ENCODE results near the gene ZNF568.

GRCh38 chr19:37012093-37012745 lies 96.1 kb downstream of the ZNF568 start:
- TF ChIP-seq, protein P1, sequence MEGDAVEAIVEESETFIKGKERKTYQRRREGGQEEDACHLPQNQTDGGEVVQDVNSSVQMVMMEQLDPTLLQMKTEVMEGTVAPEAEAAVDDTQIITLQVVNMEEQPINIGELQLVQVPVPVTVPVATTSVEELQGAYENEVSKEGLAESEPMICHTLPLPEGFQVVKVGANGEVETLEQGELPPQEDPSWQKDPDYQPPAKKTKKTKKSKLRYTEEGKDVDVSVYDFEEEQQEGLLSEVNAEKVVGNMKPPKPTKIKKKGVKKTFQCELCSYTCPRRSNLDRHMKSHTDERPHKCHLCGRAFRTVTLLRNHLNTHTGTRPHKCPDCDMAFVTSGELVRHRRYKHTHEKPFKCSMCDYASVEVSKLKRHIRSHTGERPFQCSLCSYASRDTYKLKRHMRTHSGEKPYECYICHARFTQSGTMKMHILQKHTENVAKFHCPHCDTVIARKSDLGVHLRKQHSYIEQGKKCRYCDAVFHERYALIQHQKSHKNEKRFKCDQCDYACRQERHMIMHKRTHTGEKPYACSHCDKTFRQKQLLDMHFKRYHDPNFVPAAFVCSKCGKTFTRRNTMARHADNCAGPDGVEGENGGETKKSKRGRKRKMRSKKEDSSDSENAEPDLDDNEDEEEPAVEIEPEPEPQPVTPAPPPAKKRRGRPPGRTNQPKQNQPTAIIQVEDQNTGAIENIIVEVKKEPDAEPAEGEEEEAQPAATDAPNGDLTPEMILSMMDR (IDR thresholded peaks at IDR 0.05 in 4 of 5, conservative IDR thresholded peaks at IDR 0.05 in 1 of 5): no peak
- TF ChIP-seq POLR2A (IDR thresholded peaks at IDR 0.05): no peak

Data from gastrocnemius medialis (tissue), 4 donors.